IPS DF 4.7 (cell line): Measurements from ENCODE around the gene SDK2.

Source experiments
- DNase-seq: peaks from one replicate; pipeline ENCODE4 v3.0.0-alpha.2; 2013; ENCODE audit warnings: low spot score; ENCODE audit errors: extremely low read depth

SDK2 gene

GRCh38 chr17:73613271-73614233, 30.7 kb downstream of the SDK2 start:
- no peak for DNase-seq

DNA sequence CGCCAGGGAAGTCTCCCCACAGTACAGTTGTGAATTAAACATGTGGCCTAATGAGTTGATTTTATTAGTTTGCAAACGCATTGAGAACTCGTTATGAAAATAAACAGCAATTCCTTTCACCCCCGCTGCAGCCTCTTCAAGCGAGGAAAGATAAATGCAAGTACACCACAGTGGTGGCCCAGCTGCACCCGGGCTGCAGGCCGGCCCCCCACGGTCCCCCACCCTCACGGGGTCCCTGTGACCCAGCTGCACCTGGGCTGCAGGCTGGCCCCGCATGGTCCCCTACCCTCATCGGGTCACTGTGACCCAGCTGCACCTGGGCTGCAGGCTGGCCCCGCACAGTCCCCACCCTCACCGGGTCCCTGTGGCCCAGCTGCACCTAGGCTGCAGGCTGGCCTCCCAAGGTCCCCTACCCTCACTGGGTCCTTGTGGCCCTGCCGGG, 32.2 kb downstream of the SDK2 start:
- no peak for DNase-seq

GRCh38 chr17:73611630-73612029, 32.6 kb downstream of the SDK2 start:
- no peak for DNase-seq

DNA sequence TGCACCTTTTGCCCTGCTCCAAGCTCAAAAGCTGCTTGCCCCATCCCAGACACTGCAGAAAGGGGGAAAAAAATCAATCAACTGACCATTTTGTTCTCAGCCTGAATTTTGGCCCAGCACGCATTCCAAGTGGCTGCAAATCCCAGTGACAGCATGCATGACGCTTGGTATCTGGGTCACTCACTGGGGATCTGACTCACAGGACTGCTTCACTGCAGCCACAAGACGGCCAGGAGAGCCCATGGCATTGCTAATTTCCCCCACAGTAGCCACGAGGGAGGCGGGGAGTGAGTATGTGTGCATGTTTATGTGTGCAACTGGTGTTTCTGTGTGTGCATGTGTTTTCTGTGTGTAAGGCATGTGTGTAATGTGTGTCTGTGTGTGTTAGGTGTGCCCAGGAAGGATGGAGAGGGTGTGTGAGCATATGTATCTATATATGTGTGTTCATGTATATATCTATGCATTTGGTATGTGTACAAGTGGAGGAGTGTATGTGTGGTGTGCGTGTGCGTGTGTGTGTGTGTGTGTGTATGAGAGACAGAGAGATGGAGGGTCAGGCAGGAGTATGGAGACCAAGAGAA, 33.8 kb downstream of the SDK2 start:
- no peak for DNase-seq

DNA sequence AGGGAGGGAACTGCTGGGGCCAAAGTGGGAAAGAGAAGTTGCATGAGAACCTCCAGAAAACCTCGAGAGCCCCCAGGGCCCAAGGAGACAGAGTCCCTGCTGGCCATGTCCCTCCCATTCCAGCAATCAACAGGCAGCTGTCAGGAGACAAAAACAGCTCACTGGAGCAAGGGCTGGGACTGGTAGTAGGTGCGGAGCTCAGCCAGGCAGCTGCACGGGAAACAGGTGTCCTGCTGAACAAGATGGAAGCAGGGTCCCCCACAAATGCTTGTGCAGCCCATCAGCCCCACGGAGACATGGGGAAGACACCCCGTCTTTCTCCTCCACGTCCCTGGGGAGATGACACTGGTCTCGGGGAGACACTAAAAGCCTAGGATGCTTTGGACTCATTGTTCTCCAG, 34.5 kb downstream of the SDK2 start:
- DNase-seq = no peak

- DNase-seq = no peak
Observed at GRCh38 chr17:73609060-73609459, 35.2 kb downstream of the SDK2 start.

DNA sequence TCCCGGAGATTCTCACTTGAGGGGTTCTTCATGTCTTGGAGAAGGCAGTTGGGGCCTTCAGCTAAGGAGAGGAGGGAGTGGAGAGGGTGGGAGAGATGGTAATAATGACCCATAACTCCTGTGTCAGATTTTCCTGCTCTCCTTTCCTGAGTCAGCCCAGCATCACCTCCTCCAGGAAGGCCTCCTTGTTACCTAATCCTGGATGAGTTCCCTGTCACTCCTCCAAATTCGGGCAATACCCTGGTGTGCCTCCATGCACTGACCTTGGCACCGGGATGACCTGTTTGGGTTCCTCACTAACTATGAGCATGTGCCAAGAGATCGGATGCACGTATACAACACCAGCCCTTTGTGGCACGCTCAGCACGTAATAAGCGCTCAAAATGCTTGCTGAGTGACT, 38.8 kb downstream of the SDK2 start:
- DNase-seq = no peak

GRCh38 chr17:73604476-73604875, 39.8 kb downstream of the SDK2 start:
- DNase-seq = no peak

GRCh38 chr17:73603971-73604370, 40.3 kb downstream of the SDK2 start:
- no peak for DNase-seq

- DNase-seq = no peak
Observed at GRCh38 chr17:73600103-73600871, 44.0 kb downstream of the SDK2 start.

DNA sequence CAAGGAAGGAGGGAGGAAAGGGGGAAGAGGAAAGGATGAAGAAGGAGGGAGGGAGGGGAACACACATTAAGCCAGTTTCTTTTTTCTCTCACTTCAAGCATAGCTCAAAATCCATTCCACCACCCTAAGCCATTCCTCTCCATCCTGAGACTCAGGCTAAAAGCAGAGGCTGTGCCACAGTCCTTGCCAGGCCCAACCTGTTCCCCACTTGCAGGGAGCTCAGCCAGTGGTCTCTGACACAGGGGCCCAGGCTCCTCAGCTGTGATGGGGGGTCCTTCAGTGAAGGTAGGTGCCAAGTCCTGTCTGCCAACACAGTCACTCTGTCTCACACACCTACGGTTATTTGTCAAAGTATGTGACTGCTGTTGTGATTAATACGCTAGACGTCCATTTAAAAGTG, 44.6 kb downstream of the SDK2 start:
- no peak for DNase-seq

GRCh38 chr17:73598212-73598611, 46.0 kb downstream of the SDK2 start:
- DNase-seq = no peak

DNA sequence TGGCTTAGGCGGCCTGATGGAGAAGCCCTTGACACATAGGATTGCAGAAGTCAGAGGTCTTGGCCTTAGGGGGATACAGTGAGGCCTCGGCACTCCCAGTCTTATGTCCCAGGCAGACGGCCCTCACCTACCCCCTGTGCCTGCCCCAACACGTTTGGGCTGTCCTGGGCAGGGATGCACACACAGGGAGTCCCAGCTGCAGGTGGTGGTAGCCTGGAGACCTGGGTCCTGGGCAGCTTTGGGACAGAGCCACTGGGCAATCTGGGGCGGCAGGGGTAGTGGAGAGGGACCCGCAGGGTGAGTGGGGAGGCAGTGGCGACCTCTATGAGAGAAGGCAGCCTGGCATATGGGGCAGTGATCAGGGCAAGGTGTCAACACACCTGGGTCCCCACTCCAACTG, 48.3 kb downstream of the SDK2 start:
- DNase-seq = no peak

DNA sequence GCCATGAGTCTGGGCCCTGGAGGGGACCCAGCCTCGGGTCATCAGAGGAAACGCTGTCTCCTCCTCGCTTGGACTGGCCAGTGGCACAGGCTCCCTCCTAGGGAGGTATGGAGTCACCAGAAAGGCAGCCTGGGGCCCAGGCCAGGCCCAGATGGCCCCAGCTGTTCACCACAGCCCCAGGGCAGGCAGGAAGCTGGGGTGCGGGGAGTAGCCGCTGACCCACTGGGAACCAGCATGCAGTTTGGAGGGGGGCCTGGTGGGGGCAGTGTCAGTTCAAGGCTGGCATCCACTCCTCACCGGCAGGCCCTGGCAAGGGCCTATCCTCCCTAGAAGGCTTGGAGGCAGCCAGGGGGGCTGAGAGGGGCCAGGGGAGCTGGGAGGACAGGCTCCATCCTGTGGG, 48.8 kb downstream of the SDK2 start:
- DNase-seq = no peak

DNA sequence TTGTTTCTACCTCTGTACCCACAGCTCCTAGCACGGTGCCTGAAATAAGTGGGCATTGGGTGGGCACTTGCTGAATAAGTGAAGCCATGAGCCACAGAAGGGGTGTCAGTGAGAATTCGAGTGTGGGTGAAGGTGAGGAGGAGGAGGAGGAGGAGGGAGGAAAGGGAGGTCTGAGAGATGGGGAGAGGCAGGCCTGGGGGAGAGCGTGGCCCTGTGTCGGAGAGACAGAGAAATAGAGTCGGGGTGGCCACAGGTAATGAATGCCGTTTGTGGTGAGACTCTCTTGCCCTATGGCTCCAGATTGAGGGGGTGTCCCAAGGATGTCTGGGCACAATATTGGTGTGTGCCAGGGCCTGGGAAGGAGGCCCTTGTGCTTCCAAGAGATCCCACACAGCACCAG, 49.2 kb downstream of the SDK2 start:
- DNase-seq = no peak

DNA sequence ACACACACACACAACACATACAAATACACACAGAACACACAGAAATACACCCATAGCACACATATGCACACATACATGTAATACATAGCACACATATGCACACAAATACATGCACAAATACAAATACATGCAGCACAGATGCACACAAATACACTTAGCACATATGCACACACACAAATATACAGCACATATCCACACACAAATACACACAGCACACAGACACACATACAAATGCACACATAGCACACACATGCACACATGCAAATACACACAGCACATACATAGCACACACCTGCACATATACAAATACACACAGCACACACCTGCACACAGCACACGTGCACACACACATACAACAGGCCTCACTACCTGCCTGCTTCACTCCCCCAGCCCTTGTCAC, 49.6 kb downstream of the SDK2 start:
- DNase-seq = no peak

DNA sequence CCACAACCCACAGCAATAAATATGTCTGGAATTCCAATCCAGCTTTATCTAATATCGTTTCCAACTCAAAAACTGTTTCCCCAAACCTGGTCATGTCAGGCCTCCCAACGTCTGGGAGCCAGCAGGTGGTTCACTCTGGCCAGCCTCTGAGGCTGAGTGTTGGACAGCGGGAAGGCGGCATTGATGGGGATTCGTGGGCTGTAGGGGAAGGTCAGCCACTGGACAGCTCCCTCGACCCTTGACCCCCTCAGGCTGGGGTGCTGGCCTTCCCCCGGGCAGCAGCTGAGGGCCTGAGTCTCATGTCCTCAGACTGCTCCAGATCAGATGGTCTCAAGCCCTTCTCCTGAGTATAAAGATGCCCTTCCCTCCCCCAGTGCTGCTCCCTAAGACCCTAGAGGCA, 50.2 kb downstream of the SDK2 start:
- DNase-seq = no peak

GRCh38 chr17:73593249-73593965, 50.8 kb downstream of the SDK2 start:
- DNase-seq = no peak

- no peak for DNase-seq
Observed at GRCh38 chr17:73592501-73592961, 51.7 kb downstream of the SDK2 start.

DNA sequence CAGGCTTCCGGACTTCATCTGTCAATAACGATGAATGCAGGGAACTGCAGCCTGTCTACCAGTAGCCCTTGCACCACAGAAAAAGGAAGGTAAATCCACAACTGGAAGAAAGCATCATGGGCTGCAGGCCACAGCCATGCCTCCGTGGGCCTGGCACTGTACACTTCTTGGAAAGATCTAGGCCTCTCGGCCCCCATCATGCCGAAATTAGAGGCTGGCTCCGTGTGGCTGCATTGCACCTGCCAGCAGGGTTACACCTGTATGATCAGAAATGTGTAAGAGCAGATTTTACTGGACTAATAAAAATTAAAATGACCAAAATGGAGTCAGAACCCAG, 52.2 kb downstream of the SDK2 start:
- no peak for DNase-seq

DNA sequence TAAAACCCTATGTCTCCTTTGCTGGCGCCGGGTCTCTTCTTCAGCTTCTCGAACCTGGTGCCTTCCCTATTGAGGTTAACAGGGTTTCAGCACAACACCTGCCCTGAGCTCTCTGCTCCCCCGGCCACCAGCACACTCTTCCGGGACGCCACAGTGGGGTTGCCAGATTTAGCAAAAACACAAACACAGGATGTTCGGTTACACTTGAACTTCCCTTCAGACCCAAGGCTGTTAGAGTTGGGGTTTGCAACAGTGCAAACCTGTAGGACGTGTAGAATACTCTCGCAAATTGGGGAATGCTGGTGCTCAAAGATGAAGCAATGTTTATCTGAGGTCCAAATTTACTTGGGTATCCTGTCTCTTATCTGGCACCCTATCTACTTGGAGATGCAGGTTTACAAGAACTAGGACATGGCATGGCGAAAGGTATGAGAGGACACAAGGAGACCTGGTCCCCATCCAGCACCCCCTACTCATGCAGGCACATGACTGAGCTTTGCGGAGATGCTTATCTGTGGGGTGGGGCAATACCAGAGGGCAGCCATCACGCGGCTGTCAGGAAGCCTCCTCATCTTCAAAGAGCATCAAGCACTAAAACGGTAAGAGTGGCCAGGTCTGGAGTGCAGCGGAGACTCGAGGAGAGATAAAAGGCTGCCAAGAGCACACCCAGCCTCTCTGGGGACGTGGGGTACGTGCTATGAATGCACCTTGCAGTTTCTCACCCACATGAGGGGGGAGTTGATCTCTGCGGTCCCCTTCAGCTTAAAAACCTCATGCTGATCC, 52.8 kb downstream of the SDK2 start:
- DNase-seq = no peak
